H9 (cell line): ENCODE data around the gene ZNF366. TPM values are rescaled to one million over a fixed set of nuclear protein-coding genes. Genes with fewer than 3 reads are reported as not detected.
A peak's percentile ranks its signal among the peaks of the same experiment; 100 is the strongest.

Source experiments
- DNase-seq: peaks from one replicate; pipeline ENCODE4 v3.0.0-alpha.2; 2017
- H2AFZ ChIP-seq: one replicate; pipeline ENCODE4 v1.6.1; 2013; ENCODE audit warnings: mild to moderate bottlenecking, low read length, control low read depth, moderate library complexity
- H2AK5ac ChIP-seq: 2 replicates; pipeline ENCODE4 v1.6.1; 2013; ENCODE audit warnings: low read length, control low read depth, mixed read lengths; ENCODE audit not compliant: insufficient read length
- H2BK120ac ChIP-seq: one replicate; pipeline ENCODE4 v1.6.1; 2013; ENCODE audit warnings: low read depth, mild to moderate bottlenecking, low read length, control low read depth, inconsistent platforms; ENCODE audit not compliant: poor library complexity, severe bottlenecking
- H2BK12ac ChIP-seq: 2 replicates; pipeline ENCODE4 v1.6.1; 2013; ENCODE audit warnings: low read length, control low read depth, mixed read lengths, low read depth; ENCODE audit not compliant: insufficient read length
- H2BK15ac ChIP-seq: 2 replicates; pipeline ENCODE4 v1.6.1; 2013; ENCODE audit warnings: low read depth, low read length, control low read depth
- H2BK20ac ChIP-seq: one replicate; pipeline ENCODE4 v1.6.1; 2013; ENCODE audit warnings: low read depth, mild to moderate bottlenecking, low read length, control low read depth, inconsistent platforms; ENCODE audit not compliant: poor library complexity, severe bottlenecking
- H2BK5ac ChIP-seq: 2 replicates; pipeline ENCODE4 v1.6.1; 2013; ENCODE audit warnings: low read length, control low read depth, mixed read lengths; ENCODE audit not compliant: insufficient read length
- H3K14ac ChIP-seq: 2 replicates; pipeline ENCODE4 v1.6.1; 2013; ENCODE audit warnings: low read length, control low read depth; ENCODE audit not compliant: insufficient read depth
- H3K18ac ChIP-seq: 2 replicates; pipeline ENCODE4 v1.6.1; 2013; ENCODE audit warnings: low read depth, mild to moderate bottlenecking, mixed read lengths, low read length, control low read depth; ENCODE audit not compliant: insufficient read length
- H3K23ac ChIP-seq: 2 replicates; pipeline ENCODE4 v1.6.1; 2013; ENCODE audit warnings: low read length, control low read depth, mixed read lengths, low read depth; ENCODE audit not compliant: insufficient read length
- H3K23me2 ChIP-seq: 2 replicates; pipeline ENCODE4 v1.6.1; 2013; ENCODE audit warnings: low read depth, mild to moderate bottlenecking, mixed read lengths, low read length, control low read depth; ENCODE audit not compliant: insufficient read length, poor library complexity, severe bottlenecking
- H3K27ac ChIP-seq: 2 replicates; pipeline ENCODE4 v1.5.1; 2013; ENCODE audit warnings: low read length, control low read depth, mixed read lengths, low read depth; ENCODE audit not compliant: insufficient read length
- H3K27me3 ChIP-seq: 2 replicates; pipeline ENCODE4 v1.6.1; 2013; ENCODE audit warnings: low read length, control low read depth, inconsistent platforms; ENCODE audit not compliant: insufficient read depth
- H3K4ac ChIP-seq: 2 replicates; pipeline ENCODE4 v1.6.1; 2013; ENCODE audit warnings: low read depth, mild to moderate bottlenecking, control low read depth, inconsistent platforms, low read length, moderate library complexity
- H3K4me1 ChIP-seq: 2 replicates; pipeline ENCODE4 v1.6.1; 2013; ENCODE audit warnings: low read length, control low read depth, inconsistent platforms; ENCODE audit not compliant: insufficient read depth
- H3K4me2 ChIP-seq: 2 replicates; pipeline ENCODE4 v1.6.1; 2013; ENCODE audit warnings: low read length, control low read depth, mixed read lengths; ENCODE audit not compliant: insufficient read length, insufficient read depth
- H3K56ac ChIP-seq: 2 replicates; pipeline ENCODE4 v1.6.1; 2013; ENCODE audit warnings: low read depth, mild to moderate bottlenecking, mixed read lengths, low read length, control low read depth; ENCODE audit not compliant: insufficient read length
- H3K79me1 ChIP-seq: 2 replicates; pipeline ENCODE4 v1.6.1; 2013; ENCODE audit warnings: low read depth, mild to moderate bottlenecking, moderate library complexity, low read length, control low read depth, inconsistent platforms; ENCODE audit not compliant: insufficient read depth, poor library complexity, severe bottlenecking
- H3K79me2 ChIP-seq: 2 replicates; pipeline ENCODE4 v1.6.1; 2013; ENCODE audit warnings: low read length, control low read depth, inconsistent platforms; ENCODE audit not compliant: insufficient read depth
- H3K9ac ChIP-seq: 2 replicates; pipeline ENCODE4 v1.6.1; 2013; ENCODE audit warnings: low read length, control low read depth, mixed read lengths; ENCODE audit not compliant: insufficient read length; ENCODE audit errors: extremely low read depth
- H3K9me3 ChIP-seq: one replicate; pipeline ENCODE4 v1.6.1; 2013; ENCODE audit warnings: low read depth, low read length, inconsistent platforms; ENCODE audit not compliant: control insufficient read depth
- H3T11ph ChIP-seq: one replicate; pipeline ENCODE4 v1.6.1; 2013; ENCODE audit warnings: mild to moderate bottlenecking, low read length, control low read depth, inconsistent platforms
- H4K20me1 ChIP-seq: one replicate; pipeline ENCODE4 v1.6.1; 2013; ENCODE audit not compliant: control insufficient read depth, insufficient read length, insufficient read depth
- H4K5ac ChIP-seq: 2 replicates; pipeline ENCODE4 v1.6.1; 2013; ENCODE audit warnings: low read depth, mild to moderate bottlenecking, mixed read lengths, low read length, control low read depth; ENCODE audit not compliant: insufficient read length
- H4K8ac ChIP-seq: replicated peaks from 2 replicates; pipeline ENCODE4 v1.6.1; 2013; ENCODE audit warnings: low read length, control low read depth, mixed read lengths, low read depth; ENCODE audit not compliant: insufficient read length
- H4K91ac ChIP-seq: 2 replicates; pipeline ENCODE4 v1.6.1; 2013; ENCODE audit warnings: low read depth, mild to moderate bottlenecking, moderate library complexity, mixed read lengths, low read length, control low read depth; ENCODE audit not compliant: insufficient read length
- H3K27ac Mint-ChIP-seq, 3 experiments: 2 replicates in 2 of 3; 3 replicates in 1 of 3; pipeline ENCODE4 v1.8.0; 2020 to 2021; ENCODE audit warnings: mixed read lengths in 3 of 3, mild to moderate bottlenecking in 1 of 3, moderate library complexity in 1 of 3
- H3K27me3 Mint-ChIP-seq: 2 replicates; pipeline ENCODE4 v1.8.0; 2021; ENCODE audit warnings: low read depth, mild to moderate bottlenecking, moderate library complexity, mixed read lengths
- H3K36me3 Mint-ChIP-seq, 3 experiments: 2 replicates in 2 of 3; 3 replicates in 1 of 3; pipeline ENCODE4 v1.8.0; 2020 to 2021; ENCODE audit warnings: low read depth in 3 of 3, mixed read lengths in 3 of 3; ENCODE audit not compliant: insufficient read depth in 1 of 3
- H3K4me1 Mint-ChIP-seq, 2 experiments: 2 replicates each; pipeline ENCODE4 v1.8.0; 2020; ENCODE audit warnings: mixed read lengths in 2 of 2
- H3K4me3 Mint-ChIP-seq, 2 experiments: 2 replicates in 1 of 2; 3 replicates in 1 of 2; pipeline ENCODE4 v1.8.0; 2020 to 2021; ENCODE audit warnings: mild to moderate bottlenecking in 2 of 2, mixed read lengths in 2 of 2, moderate library complexity in 1 of 2
- H3K9me3 Mint-ChIP-seq, 2 experiments: 2 replicates in 1 of 2; 3 replicates in 1 of 2; pipeline ENCODE4 v1.8.0; 2020; ENCODE audit warnings: mild to moderate bottlenecking in 2 of 2, mixed read lengths in 2 of 2, moderate library complexity in 1 of 2
- WGBS: extraction: QIAGEN DNeasy Blood & Tissue Kit; methylation state at CpG from one replicate; pipeline ENCODE4 v1.1.7; 2013; ENCODE audit warnings: missing lambda C conversion rate, low lambda C conversion rate, mixed read lengths; ENCODE audit not compliant: insufficient read length; ENCODE audit errors: extremely low coverage; 5-methylcytosine and 5-hydroxymethylcytosine counted together
- total RNA-seq: library from RNA; stranded (reverse); gene quantifications from 2 replicates; pipeline ENCODE4 v1.2.1, GENCODE V29; 2021
- TF ChIP-seq, protein P1 (sequence below): fragments of 200-600 bp; sonication (generic); conservative IDR thresholded peaks from 3 replicates; pipeline ENCODE4 v1.8.0; 2021; ENCODE audit warnings: antibody characterized with exemption, mild to moderate bottlenecking

ZNF366 gene
- total RNA-seq, 1 experiment from 2014 or later = not detected

- Histone ChIP-seq H2BK20ac (no peak overlapping the region), H3K79me2 (no peaks in the 10 kb centered on the region), H4K8ac (no peak overlapping the region), H2AFZ (peak overlapping the region; percentile 10), H2AK5ac (no peak overlapping the region), H3K23ac (no peak overlapping the region), H3K18ac (peak overlapping the region; percentile 65), H3K9me3 (no peaks in the 10 kb centered on the region), H4K20me1 (no peaks in the 10 kb centered on the region), H3K4me1 (peaks cover 17% of the 10 kb centered on the region), H3K4ac (no peak overlapping the region), H3K27ac (peak overlapping the region; percentile 19), H3K9ac (peak overlapping the region; percentile 27), H2BK12ac (no peak overlapping the region), H3T11ph (no peak overlapping the region), H3K79me1 (no peaks in the 10 kb centered on the region), H4K91ac (no peak overlapping the region), H3K4me2 (peak overlapping the region; percentile 26), H4K5ac (no peak overlapping the region), H2BK120ac (no peak overlapping the region), H3K27me3 (no peaks in the 10 kb centered on the region), H3K56ac (no peak overlapping the region), H3K14ac (peak overlapping the region; percentile 71; the same call in 1 of the 2 replicates), H2BK5ac (no peak overlapping the region), H2BK15ac (no peak overlapping the region), H3K23me2 (peaks cover 5% of the 10 kb centered on the region)
- peaks cover 52 to 55% of the 10 kb centered on the region in 2 experiments for H3K4me1 Mint-ChIP-seq
- TF ChIP-seq, protein P1, sequence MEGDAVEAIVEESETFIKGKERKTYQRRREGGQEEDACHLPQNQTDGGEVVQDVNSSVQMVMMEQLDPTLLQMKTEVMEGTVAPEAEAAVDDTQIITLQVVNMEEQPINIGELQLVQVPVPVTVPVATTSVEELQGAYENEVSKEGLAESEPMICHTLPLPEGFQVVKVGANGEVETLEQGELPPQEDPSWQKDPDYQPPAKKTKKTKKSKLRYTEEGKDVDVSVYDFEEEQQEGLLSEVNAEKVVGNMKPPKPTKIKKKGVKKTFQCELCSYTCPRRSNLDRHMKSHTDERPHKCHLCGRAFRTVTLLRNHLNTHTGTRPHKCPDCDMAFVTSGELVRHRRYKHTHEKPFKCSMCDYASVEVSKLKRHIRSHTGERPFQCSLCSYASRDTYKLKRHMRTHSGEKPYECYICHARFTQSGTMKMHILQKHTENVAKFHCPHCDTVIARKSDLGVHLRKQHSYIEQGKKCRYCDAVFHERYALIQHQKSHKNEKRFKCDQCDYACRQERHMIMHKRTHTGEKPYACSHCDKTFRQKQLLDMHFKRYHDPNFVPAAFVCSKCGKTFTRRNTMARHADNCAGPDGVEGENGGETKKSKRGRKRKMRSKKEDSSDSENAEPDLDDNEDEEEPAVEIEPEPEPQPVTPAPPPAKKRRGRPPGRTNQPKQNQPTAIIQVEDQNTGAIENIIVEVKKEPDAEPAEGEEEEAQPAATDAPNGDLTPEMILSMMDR = peak; percentile 82
- no CpG with 5 or more reads among the region's 42 CpGs for WGBS
- peak overlapping the region; percentile 56 to 98 (median 98) for H3K27ac Mint-ChIP-seq
- H3K9me3 Mint-ChIP-seq = no peaks in the 10 kb centered on the region
- H3K27me3 Mint-ChIP-seq = no peaks in the 10 kb centered on the region; the same call in 1 of the 2 replicates
- DNase-seq = peak; percentile 90
- H3K36me3 Mint-ChIP-seq = no peaks in the 10 kb centered on the region
- H3K4me3 Mint-ChIP-seq = peak overlapping the region; percentile 62 to 75
These were observed 49.3 kb upstream of the ZNF366 start for GRCh38 chr5:72556351-72557166.
